NCI-H1417 treated with DMSO at 0.1 percent for 48 hours (cell line): ENCODE data around the gene PDLIM1.

Experiments used
- DNase-seq: peaks from one replicate; lab custom pipeline; 2025; lab: John Stamatoyannopoulos, UW

Gene PDLIM1

GRCh38 chr10:95314192-95314918 lies 23.6 kb upstream of the PDLIM1 start:
- DNase-seq = no peak

DNA sequence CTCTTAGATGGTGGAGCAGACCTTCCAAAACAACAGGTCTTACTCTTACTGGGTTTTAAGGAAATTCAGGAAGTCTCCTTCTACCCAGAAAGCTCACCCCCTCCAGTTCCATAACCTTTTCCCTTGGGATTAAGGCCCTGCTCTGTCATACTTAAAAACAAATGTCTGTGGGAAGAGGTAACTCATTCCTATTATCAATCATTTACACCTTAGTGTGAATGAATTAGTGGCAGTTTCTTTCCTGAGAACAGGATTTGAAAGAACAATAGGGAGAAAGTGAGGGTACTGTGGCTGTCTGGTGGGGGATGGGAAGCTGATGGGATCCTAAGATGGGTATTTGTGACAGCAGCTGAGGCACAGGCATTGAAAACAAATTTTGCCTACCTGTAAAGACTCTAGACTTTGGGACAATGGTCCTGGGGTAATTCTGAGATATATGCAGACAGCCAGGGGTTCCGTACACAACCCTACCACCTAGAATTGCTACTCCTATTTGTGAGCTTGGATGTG lies 22.2 kb upstream of the PDLIM1 start:
- DNase-seq = no peak

DNA sequence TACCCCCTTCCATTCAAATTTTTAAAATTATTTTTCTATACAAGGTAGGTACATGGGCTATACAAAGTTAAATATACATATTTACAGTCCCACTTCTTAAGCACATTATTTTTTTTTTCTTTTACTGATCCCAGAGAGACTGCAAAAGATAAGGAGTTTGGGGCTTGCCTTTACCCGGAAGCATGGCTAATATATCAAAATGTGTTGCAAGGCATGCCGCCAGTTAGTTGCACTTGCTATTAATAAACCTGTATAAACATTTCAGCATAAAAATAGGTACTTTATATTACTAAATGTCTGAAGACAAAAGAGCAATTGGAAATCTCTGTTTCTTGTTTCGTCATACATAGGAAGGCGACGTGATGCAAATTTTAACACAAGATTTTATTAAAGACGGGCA lies 21.5 kb upstream of the PDLIM1 start:
- DNase-seq = no peak

- DNase-seq = no peak
Measured at GRCh38 chr10:95309958-95310357, 19.2 kb upstream of the PDLIM1 start.

DNA sequence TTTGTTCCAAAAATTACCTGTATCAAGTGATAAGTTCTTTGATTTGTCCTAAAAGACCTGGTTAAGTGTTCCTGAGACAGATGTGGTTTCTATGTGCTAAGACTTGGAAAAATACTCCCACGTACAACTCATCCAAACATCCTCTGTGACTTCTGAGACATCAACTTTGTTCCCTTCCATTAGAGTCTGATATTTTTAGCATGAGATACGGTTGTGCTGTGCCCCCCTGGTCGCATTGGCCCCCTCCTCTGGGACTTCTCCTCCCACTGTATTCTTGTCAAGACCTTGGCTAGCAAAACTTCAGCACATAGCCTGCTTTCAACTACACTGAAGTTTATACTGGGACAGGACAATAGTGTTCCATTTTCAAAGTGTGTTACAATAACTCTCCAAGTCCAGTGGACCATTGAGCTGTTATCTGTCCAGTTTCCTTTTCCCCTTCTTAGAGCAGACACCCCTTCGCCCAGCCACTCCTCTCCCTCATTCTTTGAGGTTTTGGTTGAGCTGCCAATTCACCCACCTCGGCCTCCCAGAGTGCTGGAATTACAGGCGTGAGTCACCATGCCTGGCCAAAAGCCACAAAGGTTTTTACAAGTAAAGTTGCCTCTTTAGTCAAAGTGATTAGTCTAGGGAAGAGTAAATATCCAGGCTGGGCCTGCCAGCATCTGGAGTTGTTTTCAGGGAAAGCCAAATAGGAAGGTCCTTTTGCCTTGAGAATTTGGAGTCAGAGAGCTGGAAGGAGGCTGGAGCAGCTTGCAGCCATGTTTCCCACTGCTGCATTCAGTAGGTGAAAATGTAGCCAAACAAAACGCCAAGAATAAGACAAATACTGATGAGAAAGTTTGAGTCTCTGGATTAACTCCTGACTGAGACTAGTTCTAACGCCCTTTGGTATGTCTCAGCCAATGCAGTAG lies 17.8 kb upstream of the PDLIM1 start:
- no peak for DNase-seq

GRCh38 chr10:95306851-95307250 lies 16.0 kb upstream of the PDLIM1 start:
- DNase-seq = no peak

DNA sequence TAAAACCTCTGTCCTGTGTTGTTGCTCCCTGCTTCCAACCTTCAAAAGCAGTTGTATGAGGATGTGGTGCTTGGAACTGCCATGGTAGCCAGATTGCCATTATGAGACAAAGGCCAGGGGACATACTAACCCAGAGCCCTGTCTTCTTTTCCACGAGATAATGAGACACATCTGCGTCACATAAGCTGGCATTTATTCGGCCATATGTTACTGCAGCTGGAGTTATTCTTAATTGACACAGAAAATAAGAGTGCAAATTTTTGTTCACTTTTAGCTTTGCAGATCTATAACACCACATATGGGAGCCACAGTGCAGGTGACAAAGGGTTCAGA lies 15.5 kb upstream of the PDLIM1 start:
- DNase-seq = no peak

DNA sequence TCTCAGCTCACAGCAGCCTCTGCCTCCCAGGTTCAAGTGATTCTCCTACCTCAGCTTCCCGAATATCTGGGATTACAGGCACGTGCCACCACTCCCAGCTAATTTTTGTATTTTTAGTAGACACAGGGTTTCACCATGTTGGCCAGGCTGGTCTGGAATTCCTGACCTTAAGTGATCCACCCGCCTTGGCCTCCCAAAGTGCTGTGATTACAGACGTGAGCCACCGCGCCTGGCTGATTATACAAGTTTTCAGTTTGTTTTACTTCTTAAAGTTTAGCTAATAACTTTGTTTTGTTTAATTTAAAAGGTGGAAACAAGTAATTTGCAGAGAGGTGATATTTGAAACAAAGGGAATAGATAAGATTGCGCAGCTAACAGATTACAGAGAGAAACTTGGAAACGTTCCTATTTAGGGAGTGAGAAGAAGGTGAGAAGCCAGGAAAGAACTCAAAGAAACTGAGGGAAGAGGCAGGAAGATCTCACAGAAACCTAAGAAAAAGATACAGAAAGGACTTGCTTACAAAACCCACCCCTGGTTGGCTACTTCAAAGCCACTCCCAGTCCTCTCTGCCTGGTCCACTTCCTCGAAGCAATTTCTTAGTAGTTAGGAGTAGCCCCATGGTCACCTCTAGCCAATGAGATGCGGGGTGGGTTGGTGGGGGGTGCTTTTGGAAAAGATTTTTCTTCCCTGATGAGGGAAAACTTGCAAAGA lies 15.0 kb upstream of the PDLIM1 start:
- no peak for DNase-seq

GRCh38 chr10:95304976-95305375 lies 14.2 kb upstream of the PDLIM1 start:
- DNase-seq = no peak

- no peak for DNase-seq
Measured at GRCh38 chr10:95304463-95304862, 13.7 kb upstream of the PDLIM1 start.

DNA sequence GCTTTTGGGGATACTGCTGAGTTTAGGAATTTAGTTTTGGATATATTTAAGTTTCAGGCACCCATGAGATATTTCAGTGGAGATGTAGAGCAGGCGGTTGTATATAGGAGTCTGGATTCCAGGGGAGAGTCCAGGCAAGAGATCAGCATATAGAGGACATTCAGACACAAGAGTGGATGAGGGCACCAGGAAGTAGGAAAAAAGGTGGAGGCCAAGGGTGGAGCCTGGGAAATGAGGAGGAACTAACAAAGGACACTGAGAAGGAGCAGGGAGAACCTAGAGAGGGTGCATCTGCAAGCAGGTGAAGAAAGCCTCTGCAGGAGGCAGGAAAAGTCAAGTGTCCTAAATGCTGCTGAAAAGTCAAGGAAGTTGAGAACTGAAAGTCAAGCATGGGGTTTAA lies 13.1 kb upstream of the PDLIM1 start:
- DNase-seq = no peak

GRCh38 chr10:95303535-95303934 lies 12.7 kb upstream of the PDLIM1 start:
- DNase-seq = no peak

DNA sequence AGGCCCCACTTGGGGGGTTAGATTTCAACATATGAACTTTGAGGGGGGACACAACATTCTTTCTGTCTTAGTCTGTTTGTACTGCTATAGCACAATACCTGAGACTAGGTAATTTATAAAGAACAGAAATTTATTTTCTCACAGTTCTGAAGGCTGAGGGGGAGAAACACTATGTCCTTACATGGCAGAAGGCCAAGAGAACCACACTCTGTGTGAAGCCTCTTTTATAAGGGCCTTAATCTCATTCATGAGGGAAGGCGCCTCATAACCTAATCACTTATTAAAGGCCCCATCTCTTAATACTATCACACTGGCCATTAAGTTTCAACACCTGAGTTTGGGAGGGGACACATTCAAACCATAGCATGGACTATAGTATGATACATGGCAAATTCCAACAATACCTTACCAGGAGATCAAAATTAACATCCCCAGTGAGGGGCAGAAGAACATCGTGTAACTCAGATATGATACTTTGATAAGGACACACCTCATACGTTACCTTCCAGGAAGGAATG lies 9.3 kb upstream of the PDLIM1 start:
- no peak for DNase-seq

GRCh38 chr10:95297402-95297801 lies 6.6 kb upstream of the PDLIM1 start:
- no peak for DNase-seq

GRCh38 chr10:95296764-95297163 lies 6.0 kb upstream of the PDLIM1 start:
- DNase-seq = no peak

- DNase-seq = no peak
Measured at GRCh38 chr10:95295031-95295755, 4.4 kb upstream of the PDLIM1 start.

DNA sequence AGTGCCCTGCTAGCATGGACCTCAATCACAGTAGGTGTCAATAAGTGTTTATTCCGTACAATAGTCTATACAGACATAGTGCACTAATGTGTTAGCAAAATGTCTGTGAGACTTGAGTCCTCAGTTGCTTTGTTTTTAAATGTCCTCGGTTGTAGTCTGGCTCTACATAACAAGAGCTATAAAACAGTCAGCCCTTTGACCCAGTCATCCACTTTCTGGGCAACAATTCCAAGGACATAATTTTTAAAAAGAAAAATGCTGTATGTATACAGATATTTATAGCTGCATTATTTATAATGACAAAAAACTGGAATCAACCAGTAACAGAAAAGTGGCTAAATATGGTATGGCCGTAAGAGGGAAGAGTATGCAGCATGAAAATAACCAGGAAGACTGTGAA lies 2.8 kb upstream of the PDLIM1 start:
- no peak for DNase-seq

DNA sequence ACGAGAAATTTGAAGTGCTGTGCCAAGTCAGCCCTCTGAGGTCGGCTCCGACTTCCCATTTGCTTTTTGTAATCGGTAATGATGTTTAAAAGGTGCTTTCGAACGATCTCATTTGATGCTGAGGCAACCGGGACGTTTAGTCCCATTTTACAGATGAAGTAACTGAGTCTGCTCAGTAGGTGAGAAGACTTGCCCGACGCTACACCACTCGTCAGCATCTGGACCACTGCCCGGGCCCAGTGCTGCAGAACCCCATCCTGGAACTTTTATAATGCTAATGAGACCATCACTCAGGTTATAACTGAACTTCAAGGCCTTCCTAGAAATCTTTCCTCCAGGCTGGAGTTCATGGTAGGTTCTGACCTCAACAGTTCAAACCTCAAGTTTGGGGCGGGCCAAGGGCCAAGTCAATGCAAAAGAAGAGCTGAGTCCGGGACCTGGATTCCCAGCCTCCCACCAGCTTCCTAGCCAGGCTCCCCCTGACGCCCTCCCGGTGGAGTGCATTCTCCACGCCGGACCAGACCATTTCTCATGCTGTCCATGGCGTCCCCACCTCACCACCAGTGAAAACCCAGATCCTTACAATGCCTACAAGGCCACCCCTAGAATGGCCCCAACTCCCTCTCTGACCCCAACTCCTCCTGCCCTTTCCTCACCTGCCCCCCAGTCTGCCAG lies 699 bp upstream of the PDLIM1 start:
- DNase-seq = no peak

GRCh38 chr10:95289921-95290421 lies 832 bp downstream of the PDLIM1 start:
- no peak for DNase-seq

- DNase-seq = peak; percentile 9
Measured at GRCh38 chr10:95289003-95289920, 1.5 kb downstream of the PDLIM1 start.
